K562 (cell line): ENCODE data around the gene PRR7. TPM values are rescaled to one million over a fixed set of nuclear protein-coding genes. Genes with fewer than 3 reads are reported as not detected.

ENCODE experiments used
- ARID1B ChIP-seq: fragments of 450-650 bp; IDR thresholded peaks from 2 replicates; pipeline ENCODE4 v1.6.1; 2016; ENCODE audit warnings: antibody characterized with exemption, mild to moderate bottlenecking, inconsistent platforms
- CHD7 ChIP-seq: fragments of 200-600 bp; sonication (generic); IDR thresholded peaks from one replicate; pipeline ENCODE4 v1.6.1; 2012; ENCODE audit warnings: mild to moderate bottlenecking, low read depth, low read length, inconsistent platforms
- CTCFL ChIP-seq: IDR thresholded peaks from 2 replicates; pipeline ENCODE4 v1.6.1; 2011; ENCODE audit warnings: borderline replicate concordance, low read depth, mild to moderate bottlenecking, moderate library complexity, low read length; ENCODE audit not compliant: insufficient read depth, poor library complexity, severe bottlenecking
- DPF2 ChIP-seq: fragments of 450-650 bp; IDR thresholded peaks from 2 replicates; pipeline ENCODE4 v1.6.1; 2016
- PHB ChIP-seq: fragments of 250-450 bp; sonication (Bioruptor Pico); IDR thresholded peaks from 2 replicates; pipeline ENCODE4 v1.5.0; 2021
- PHTF2 ChIP-seq: fragments of 250-450 bp; sonication (Bioruptor Pico); IDR thresholded peaks from 2 replicates; pipeline ENCODE4 v1.5.0; 2021; ENCODE audit warnings: mild to moderate bottlenecking
- POLR2G ChIP-seq: fragments of 200-400 bp; formaldehyde crosslinking; IDR thresholded peaks from 2 replicates; pipeline ENCODE4 v1.6.1; 2017; ENCODE audit warnings: low read depth, mild to moderate bottlenecking, antibody characterized with exemption, low read length, moderate library complexity
- PTBP1 ChIP-seq: fragments of 200-400 bp; formaldehyde crosslinking; IDR thresholded peaks from 2 replicates; pipeline ENCODE4 v1.6.1; 2017; ENCODE audit warnings: low read depth, low read length
- SP1 ChIP-seq: sonication (generic); formaldehyde crosslinking; IDR thresholded peaks from 2 replicates; pipeline ENCODE4 v1.8.1; 2022; ENCODE audit warnings: mild to moderate bottlenecking, missing genetic modification reagents
- THAP7 ChIP-seq: fragments of 250-450 bp; sonication (Bioruptor Pico); IDR thresholded peaks from 2 replicates; pipeline ENCODE4 v1.5.0; 2021
- ZBTB2 ChIP-seq: fragments of 450-650 bp; IDR thresholded peaks from 2 replicates; pipeline ENCODE4 v1.6.1; 2016; ENCODE audit warnings: antibody characterized with exemption
- polyA plus RNA-seq, 8 experiments: library from polyadenylated mRNA; depleted of rRNA in 4 of 8; stranded (reverse) in 5 of 8; unstranded in 3 of 8; fragments of >200 nt; fragmentation: Nextera tagmentation in 2 of 8; fragmentation: Illumina TruSeq in 1 of 8; extraction: Ambion mirVana in 2 of 8; extraction: Trizol in 1 of 8; gene quantifications; 2 replicates each; pipeline versions ENCODE4 v1.2.1 to v1.2.3, GENCODE V29; 2011 to 2014; ENCODE audit warnings: inconsistent platforms in 1 of 8, missing spikeins in 1 of 8
- total RNA-seq, 7 experiments: library from RNA; depleted of rRNA in 6 of 7; stranded (reverse); fragments of >200 nt in 6 of 7; fragmentation: Illumina TruSeq in 2 of 7; extraction: Trizol in 2 of 7; gene quantifications; 2 replicates each; pipeline versions ENCODE4 v1.2.1 to v1.2.3, GENCODE V29; 2011 to 2021; ENCODE audit warnings: low replicate concordance in 1 of 7

PRR7 gene
- total and polyA plus RNA-seq, 9 of the 15 experiments (the other 6 are each of a cell fraction or from before 2014, with no cell fraction given), result 0.80 to 11.3 (median 10.4) TPM; not detected in 4

- TF ChIP-seq CHD7 (no peak), POLR2G (peak; percentile 80), PTBP1 (no peak; the same call in 1 of the 2 replicates), PHB (CRISPR knock-in tag) (no peak), CTCFL (peak; percentile 95), PHTF2 (CRISPR knock-in tag) (no peak), ZBTB2 (peak; percentile 46; the same call in 1 of the 2 replicates), DPF2 (no peak), SP1 (CRISPR knock-in tag) (peak; percentile 89), ARID1B (peak; percentile 55), THAP7 (no peak)
Measured at GRCh38 chr5:177403792-177404640, 42.6 kb upstream of the PRR7 start (continued).
